ENCODE data around the gene SLC22A23. TPM values are rescaled to one million over a fixed set of nuclear protein-coding genes. Genes with fewer than 3 reads are reported as not detected.

Gene SLC22A23
- total RNA-seq, 2 experiments from 2014 or later = 0.37 to 0.39 TPM

DNA sequence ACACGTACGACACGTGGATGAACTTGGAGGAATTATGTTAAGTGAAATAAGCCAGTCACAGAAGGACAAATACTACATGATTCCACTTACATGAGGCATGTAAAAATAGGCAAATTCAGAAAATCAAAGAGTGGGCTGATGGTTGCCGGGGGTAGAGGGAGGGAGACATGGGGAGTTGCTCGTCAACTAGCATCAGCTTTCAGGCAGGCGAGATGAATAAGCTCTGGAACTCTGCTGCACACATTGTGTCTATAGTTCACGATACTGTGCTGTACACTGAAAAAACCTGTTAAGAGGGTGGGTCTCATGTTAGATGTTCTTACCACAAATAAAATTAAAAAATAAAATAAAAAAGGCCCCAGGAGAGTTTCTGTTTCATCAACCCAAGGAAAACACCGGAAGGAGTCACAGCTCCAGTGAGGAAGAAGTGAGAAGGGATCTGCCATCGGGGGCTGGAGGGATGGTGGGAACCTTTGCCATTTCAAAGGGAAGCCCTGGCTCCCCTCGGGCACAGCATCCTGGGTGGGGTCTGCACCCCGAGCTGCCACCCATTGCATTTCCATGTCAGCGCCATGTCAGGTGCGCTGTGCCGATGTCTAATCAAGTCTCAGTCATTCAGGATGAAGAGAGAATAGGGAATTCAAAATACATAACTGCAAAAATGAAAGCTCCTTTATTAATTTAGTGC lies 98.3 kb downstream of the SLC22A23 start:
- H3K4me3 Mint-ChIP-seq = no peak overlapping the region
- ChIA-PET POLR2A (no interaction called here), CTCF (interaction anchor here (0.6 kb wide), 1 partner anchor 19 kb away, joined by 3 read pairs; no protein-coding TSS in a partner anchor)
- H3K27ac Mint-ChIP-seq = no peak overlapping the region
- H3K4me1 Mint-ChIP-seq = peaks cover 18% of the 10 kb centered on the region
- no peaks in the 10 kb centered on the region for H3K27me3 Mint-ChIP-seq
- intact Hi-C loops (cut with DNase I, micrococcal nuclease) = no loop called here
- ATAC-seq (no peak), DNase-seq (no peak)
- H3K36me3 Mint-ChIP-seq (ENCODE audit: low read depth) = no peaks in the 10 kb centered on the region
- H3K9me3 Mint-ChIP-seq (ENCODE audit: low read depth) = no peaks in the 10 kb centered on the region

DNA sequence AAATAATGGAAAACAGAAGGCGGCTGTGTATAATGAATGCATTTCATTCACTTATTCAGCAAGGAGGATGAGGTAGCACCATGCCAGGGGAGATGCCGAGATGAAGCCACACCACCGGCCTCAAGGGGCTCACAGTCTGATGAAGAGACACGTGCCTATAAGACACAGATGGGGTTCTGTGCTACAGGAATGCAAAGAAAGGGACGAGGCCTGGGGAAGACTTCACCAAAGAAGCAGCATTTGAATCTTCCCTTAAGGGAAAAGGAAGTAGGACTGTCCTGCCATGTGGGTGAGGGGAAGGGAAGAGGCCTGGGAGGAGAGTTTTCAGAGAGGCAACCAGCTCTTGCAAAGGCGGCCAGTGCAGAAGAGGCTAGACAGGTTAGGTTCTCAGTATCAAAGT lies 99.2 kb downstream of the SLC22A23 start:
- POLR2A ChIA-PET = no interaction called here
- peaks cover 18% of the 10 kb centered on the region for H3K4me1 Mint-ChIP-seq
- DNase-seq = no peak
- H3K27ac Mint-ChIP-seq = no peak overlapping the region
- CTCF ChIA-PET = interaction anchor here (0.7 kb wide), 1 partner anchor 1231 kb away, joined by 3 read pairs; no protein-coding TSS in a partner anchor
- no peaks in the 10 kb centered on the region for H3K9me3 Mint-ChIP-seq (ENCODE audit: low read depth)
- no peaks in the 10 kb centered on the region for H3K27me3 Mint-ChIP-seq
- no peak overlapping the region for H3K4me3 Mint-ChIP-seq
- no peak for ATAC-seq
- H3K36me3 Mint-ChIP-seq (ENCODE audit: low read depth) = no peaks in the 10 kb centered on the region
- intact Hi-C loops (cut with DNase I, micrococcal nuclease) = no loop called here

DNA sequence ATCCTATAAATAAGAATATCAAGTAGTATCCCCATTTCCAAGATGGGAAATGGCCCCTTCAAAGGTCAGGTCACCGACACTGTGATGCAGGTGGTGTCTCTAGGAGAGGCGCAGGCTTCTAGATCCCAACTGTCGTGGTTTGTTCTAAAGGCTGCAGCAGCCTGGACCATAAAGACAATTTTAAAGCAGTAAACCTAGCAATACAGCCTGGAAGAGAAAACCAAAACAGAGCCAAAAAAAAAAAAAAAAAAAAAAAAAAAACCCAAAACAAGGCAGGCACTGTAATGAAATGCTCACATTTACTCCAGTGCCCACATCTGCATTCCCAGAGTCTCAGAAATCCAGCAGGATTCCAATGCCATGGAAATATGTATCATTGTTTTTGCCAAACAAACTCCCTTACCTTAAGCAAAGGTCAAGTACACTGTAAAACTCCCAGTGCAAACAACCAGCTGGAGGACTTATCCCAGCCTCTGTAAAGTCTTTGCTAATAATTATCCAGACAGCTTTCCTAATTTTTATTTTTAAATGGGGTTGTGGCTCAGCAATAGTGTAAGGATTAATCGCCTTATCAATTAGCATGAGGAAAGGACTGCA lies 99.9 kb downstream of the SLC22A23 start:
- no peak for ATAC-seq
- ChIA-PET CTCF (interaction anchor here (0.7 kb wide), 1 partner anchor 1231 kb away, joined by 3 read pairs; no protein-coding TSS in a partner anchor), POLR2A (no interaction called here)
- peak overlapping the region; percentile 58 for H3K4me3 Mint-ChIP-seq
- H3K27ac Mint-ChIP-seq = no peak overlapping the region
- intact Hi-C loops (cut with DNase I, micrococcal nuclease) = no loop called here
- no peak for DNase-seq
- H3K36me3 Mint-ChIP-seq (ENCODE audit: low read depth) = no peaks in the 10 kb centered on the region
- H3K27me3 Mint-ChIP-seq = no peaks in the 10 kb centered on the region
- peaks cover 18% of the 10 kb centered on the region for H3K4me1 Mint-ChIP-seq
- no peaks in the 10 kb centered on the region for H3K9me3 Mint-ChIP-seq (ENCODE audit: low read depth)

DNA sequence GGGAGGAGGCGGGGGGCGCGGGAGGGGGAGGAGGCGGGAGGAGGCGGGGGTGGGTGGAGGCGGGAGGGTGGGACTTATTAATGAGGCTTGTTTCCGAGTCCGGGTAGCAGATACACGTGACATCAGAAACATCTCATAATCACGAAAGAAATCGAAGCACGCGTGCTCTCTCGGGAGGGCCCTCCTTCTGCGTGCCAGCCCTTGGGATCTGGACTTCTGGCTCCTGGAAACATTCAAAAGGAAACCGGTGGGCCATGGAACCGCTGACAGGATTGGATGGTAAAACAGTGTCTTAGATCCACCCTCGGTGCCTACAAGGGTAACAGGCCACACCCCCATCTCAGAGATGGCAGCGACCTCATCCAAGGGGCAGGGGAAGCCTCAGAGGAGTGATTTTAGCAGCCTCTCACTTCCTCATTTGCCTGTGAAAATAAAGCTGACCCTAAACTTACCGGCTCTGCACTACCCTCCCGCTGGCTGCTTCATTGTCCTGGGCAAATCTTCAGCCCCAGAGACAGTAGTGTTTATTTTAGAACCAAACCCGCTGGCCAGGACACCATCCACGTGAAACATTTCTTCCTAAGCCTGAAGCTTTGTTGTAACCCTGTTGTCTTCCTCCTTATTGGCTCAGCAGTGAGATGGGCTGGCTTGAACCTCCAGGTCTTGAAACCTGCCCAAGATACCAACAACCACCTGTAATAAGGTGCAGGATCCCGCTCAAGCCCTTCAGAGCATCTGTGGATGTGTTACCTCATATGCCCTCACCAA lies 100.6 kb downstream of the SLC22A23 start:
- intact Hi-C loops (cut with DNase I, micrococcal nuclease) = no loop called here
- H3K27ac Mint-ChIP-seq = peak overlapping the region; percentile 6

DNA sequence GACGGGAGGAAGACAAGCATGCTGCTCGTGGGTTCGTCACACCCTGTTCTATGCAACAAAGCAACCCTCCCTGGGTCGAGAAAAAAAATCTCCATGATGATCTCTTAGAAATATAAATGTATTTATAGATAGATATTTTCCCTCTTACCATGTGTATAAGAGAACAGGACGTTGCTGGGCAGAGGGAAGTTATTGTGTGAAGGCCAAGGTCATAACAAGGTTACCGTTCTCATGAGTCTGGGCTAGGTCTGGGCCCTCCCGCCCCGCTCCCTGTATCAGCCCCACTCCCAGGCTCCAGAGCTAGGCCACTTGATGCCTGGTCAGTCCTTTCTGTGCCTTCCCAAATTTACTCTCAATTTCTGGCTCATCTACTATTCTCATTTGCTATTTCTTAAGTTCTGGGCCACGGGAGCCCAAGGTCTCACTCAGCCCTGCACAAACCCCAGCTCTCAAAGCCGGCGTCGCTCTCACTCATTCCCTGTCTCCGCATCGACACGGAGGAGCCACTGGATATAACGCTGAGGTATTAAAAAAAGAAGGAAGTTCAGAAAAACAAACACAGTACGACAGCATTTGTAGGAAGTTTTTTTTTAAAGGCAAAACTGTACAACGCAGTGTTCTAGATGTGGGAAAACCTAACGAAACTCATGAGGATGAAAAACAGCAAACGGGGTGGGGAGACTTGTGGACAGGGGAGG lies 101.3 kb downstream of the SLC22A23 start:
- DNase-seq = no peak
- ChIA-PET CTCF (interaction anchor here (0.7 kb wide), 1 partner anchor 39 kb away, joined by 4 read pairs; no protein-coding TSS in a partner anchor), POLR2A (no interaction called here)
- peak overlapping the region; percentile 59 for H3K27ac Mint-ChIP-seq
- H3K9me3 Mint-ChIP-seq (ENCODE audit: low read depth) = no peaks in the 10 kb centered on the region
- no peaks in the 10 kb centered on the region for H3K27me3 Mint-ChIP-seq
- peak overlapping the region; percentile 58 for H3K4me3 Mint-ChIP-seq
- ATAC-seq = peak; percentile 21
- peaks cover 18% of the 10 kb centered on the region for H3K4me1 Mint-ChIP-seq
- intact Hi-C loops (cut with DNase I, micrococcal nuclease) = loop anchor here in 1 of 2 experiments (2.0 kb wide), 1 partner anchor 101 kb away; the partner anchor contains the start of gene SLC22A23
- no peaks in the 10 kb centered on the region for H3K36me3 Mint-ChIP-seq (ENCODE audit: low read depth)

More for the DNA sequence above, 100.6 kb downstream of the SLC22A23 start:
- Mint-ChIP-seq H3K4me3 (peak overlapping the region; percentile 58), H3K27me3 (no peaks in the 10 kb centered on the region), H3K36me3 (ENCODE audit: low read depth) (no peaks in the 10 kb centered on the region), H3K9me3 (ENCODE audit: low read depth) (no peaks in the 10 kb centered on the region), H3K4me1 (peaks cover 18% of the 10 kb centered on the region)
- ATAC-seq (peak; percentile 85), DNase-seq (peak; percentile 61)
- POLR2A ChIA-PET = no interaction called here
- CTCF ChIA-PET = no interaction called here

DNA sequence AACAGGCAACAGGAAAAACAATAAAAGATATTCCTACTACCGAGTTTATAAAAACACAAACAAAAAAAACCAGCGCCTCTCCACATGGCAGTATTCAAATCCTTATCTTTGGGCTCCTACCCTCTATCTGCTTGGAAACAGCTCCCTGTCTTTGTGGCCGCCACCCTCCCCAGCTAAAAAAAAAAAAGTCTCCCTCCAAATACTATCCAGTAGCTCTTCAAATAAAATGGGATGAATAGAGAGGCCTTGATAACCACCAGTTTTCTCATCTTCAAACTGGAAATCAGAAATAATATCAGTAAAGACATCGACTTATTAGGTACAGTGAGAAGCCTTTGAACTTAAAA lies 101.9 kb downstream of the SLC22A23 start:
- DNase-seq = no peak
- peaks cover 18% of the 10 kb centered on the region for H3K4me1 Mint-ChIP-seq
- H3K4me3 Mint-ChIP-seq = no peak overlapping the region
- ChIA-PET POLR2A (no interaction called here), CTCF (interaction anchor here (0.7 kb wide), 1 partner anchor 38 kb away, joined by 4 read pairs; no protein-coding TSS in a partner anchor)
- no peaks in the 10 kb centered on the region for H3K27me3 Mint-ChIP-seq
- H3K9me3 Mint-ChIP-seq (ENCODE audit: low read depth) = no peaks in the 10 kb centered on the region
- H3K27ac Mint-ChIP-seq = peak overlapping the region; percentile 27
- no peak for ATAC-seq
- no peaks in the 10 kb centered on the region for H3K36me3 Mint-ChIP-seq (ENCODE audit: low read depth)
- intact Hi-C loops (cut with DNase I, micrococcal nuclease) = loop anchor here in 1 of 2 experiments (2.0 kb wide), 1 partner anchor 102 kb away; the partner anchor contains the start of gene SLC22A23

DNA sequence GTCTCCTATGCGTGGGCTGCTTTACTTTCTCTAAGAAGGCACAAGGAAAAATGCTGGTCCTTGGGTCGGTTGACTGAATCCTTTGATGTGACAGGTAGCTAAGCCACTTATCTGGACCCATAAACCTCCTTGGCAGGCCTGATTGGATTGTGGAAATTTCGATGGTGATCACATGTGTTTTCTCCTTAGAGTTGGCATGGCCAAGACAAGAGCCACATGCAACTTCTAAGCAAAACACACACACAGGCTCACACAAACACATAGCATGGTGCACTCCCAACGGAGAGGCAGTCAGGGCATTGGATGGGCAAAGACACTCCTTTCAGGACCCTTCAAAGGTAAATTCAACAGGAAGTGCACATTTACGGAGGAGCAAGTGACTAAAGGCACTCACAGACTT lies 102.9 kb downstream of the SLC22A23 start:
- Mint-ChIP-seq H3K4me1 (peaks cover 18% of the 10 kb centered on the region), H3K36me3 (ENCODE audit: low read depth) (no peaks in the 10 kb centered on the region), H3K27me3 (peaks cover 2% of the 10 kb centered on the region), H3K27ac (no peak overlapping the region), H3K4me3 (no peak overlapping the region), H3K9me3 (ENCODE audit: low read depth) (no peaks in the 10 kb centered on the region)
- ATAC-seq (no peak), DNase-seq (no peak)
- ChIA-PET POLR2A (no interaction called here), CTCF (no interaction called here)
- intact Hi-C loops (cut with DNase I, micrococcal nuclease) = loop anchor here in 1 of 2 experiments (2.0 kb wide), 1 partner anchor 103 kb away; the partner anchor contains the start of gene SLC22A23

DNA sequence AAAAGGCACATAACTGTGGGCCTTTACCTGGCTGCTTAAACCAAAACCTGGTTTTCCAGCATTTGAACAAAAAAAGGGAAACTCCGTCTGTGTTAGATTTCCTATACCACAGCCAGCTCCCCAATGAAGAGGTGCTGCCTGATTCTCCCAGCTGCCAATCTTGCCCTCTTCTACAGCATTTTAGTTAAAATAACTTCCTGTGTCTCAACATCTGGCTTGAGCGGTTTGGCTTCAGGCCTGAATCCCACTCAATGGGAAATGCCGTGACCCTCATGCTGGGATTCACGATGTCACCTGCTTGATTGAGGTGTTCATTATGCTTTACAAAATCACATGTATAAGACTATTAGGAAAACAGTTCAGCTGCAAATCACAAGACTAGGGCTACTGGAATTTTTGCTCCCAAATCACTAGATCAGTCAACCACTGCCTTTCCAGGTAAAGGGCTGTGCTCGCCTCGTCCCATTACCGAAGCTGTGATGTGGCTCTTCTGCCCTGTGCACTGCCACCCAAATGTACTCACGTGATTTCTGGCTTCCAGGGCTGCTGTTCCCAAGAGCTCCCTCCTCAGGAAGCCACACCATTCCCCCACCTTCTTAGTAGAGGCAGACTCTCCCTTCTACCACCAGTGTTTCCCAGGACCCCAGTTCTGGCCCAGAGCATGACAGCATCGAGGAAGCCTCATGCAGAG lies 103.5 kb downstream of the SLC22A23 start:
- ChIA-PET CTCF (no interaction called here), POLR2A (interaction anchor here (0.6 kb wide), 1 partner anchor 1812 kb away, joined by 6 read pairs; no protein-coding TSS in a partner anchor)
- Mint-ChIP-seq H3K27me3 (peaks cover 2% of the 10 kb centered on the region), H3K4me1 (peaks cover 18% of the 10 kb centered on the region), H3K36me3 (ENCODE audit: low read depth) (no peaks in the 10 kb centered on the region), H3K27ac (no peak overlapping the region), H3K9me3 (ENCODE audit: low read depth) (no peaks in the 10 kb centered on the region), H3K4me3 (no peak overlapping the region)
- ATAC-seq = no peak
- intact Hi-C loops (cut with DNase I, micrococcal nuclease) = no loop called here
- no peak for DNase-seq

DNA sequence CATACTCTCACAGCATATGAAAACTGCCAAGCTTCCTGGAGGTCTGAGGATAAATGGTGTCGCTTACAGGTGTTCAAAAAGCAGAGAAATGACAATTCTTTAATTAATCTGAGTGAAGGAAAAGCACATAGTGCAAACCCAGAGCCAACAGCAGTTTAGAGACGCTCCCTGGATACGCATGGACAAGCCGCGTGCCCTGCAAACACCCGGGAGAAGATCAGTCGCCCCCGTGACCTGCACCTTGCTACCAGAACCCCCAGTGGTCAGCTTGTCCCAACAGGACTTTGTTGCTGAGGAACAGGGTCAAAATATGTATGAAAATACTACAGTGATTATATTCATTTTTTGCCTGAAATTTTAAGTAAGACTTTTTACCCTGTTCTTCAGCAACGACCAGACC lies 104.2 kb downstream of the SLC22A23 start:
- POLR2A ChIA-PET = interaction anchor here (0.6 kb wide), 1 partner anchor 1812 kb away, joined by 6 read pairs; no protein-coding TSS in a partner anchor
- peaks cover 2% of the 10 kb centered on the region for H3K27me3 Mint-ChIP-seq
- ATAC-seq = no peak
- CTCF ChIA-PET = no interaction called here
- H3K9me3 Mint-ChIP-seq (ENCODE audit: low read depth) = no peaks in the 10 kb centered on the region
- no peak for DNase-seq
- intact Hi-C loops (cut with DNase I, micrococcal nuclease) = no loop called here
- no peak overlapping the region for H3K4me3 Mint-ChIP-seq
- H3K27ac Mint-ChIP-seq = no peak overlapping the region
- H3K36me3 Mint-ChIP-seq (ENCODE audit: low read depth) = no peaks in the 10 kb centered on the region
- peaks cover 18% of the 10 kb centered on the region for H3K4me1 Mint-ChIP-seq

DNA sequence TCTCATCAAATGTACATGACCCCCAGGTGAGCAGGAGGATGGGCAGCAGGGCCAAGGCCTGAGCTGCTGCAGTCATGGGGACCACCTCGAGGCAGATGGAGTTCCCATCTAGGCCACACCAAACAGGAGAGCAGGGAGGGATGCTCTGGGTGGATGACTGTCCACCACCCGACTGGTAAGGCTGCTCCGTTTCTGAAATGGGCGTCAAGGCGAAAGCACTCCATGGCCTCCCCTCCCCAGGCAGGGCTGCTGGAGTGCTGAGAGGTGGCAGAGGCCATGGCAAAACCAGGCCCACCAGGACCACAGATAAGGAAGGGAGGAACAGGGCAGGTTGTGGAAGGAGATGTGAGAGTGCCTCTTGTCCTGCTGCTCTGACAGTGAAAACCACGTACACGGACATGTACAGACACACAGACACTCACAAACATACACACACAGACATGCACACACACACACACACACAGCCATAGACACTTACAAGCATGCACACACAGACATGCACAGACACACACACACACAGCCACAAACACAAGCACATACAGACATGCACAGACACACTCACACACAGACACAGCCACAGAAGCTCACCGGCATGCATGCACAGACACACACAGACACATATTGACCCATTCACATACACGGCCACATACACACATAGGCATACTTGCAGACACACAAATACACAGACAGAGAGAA lies 104.9 kb downstream of the SLC22A23 start:
- Mint-ChIP-seq H3K9me3 (ENCODE audit: low read depth) (no peaks in the 10 kb centered on the region), H3K4me3 (no peak overlapping the region), H3K27me3 (peaks cover 2% of the 10 kb centered on the region), H3K36me3 (ENCODE audit: low read depth) (no peaks in the 10 kb centered on the region), H3K4me1 (peaks cover 18% of the 10 kb centered on the region), H3K27ac (no peak overlapping the region)
- ChIA-PET CTCF (no interaction called here), POLR2A (no interaction called here)
- no peak for ATAC-seq
- intact Hi-C loops (cut with DNase I, micrococcal nuclease) = no loop called here
- DNase-seq = no peak
